Ovary (tissue), 9 donors: Measurements from ENCODE around the gene ABHD15. TPM values are rescaled to one million over a fixed set of nuclear protein-coding genes. Genes with fewer than 3 reads are reported as not detected.

ENCODE experiments used
- DNase-seq, 5 donors: peaks; one replicate each; pipeline ENCODE4 v3.0.0-alpha.2; 2019 to 2020
- H3K27ac ChIP-seq, 2 donors: fragments of 200-600 bp; one replicate each; pipeline versions ENCODE4 v1.5.1 to v1.8.0; 2019 to 2022
- H3K27me3 ChIP-seq: fragments of 200-600 bp; one replicate; pipeline ENCODE4 v1.8.0; 2022
- H3K36me3 ChIP-seq: fragments of 200-600 bp; sonication (generic); one replicate; pipeline ENCODE4 v1.5.1; 2019
- H3K4me1 ChIP-seq: one replicate; pipeline ENCODE4 v1.8.1; 2013; ENCODE audit warnings: mild to moderate bottlenecking, moderate library complexity; ENCODE audit not compliant: insufficient read depth
- H3K4me3 ChIP-seq: fragments of 200-600 bp; sonication (generic); one replicate; pipeline ENCODE4 v1.5.1; 2017
- H3K9me3 ChIP-seq, 2 donors: fragments of 200-600 bp in 1 of 2; sonication (generic) in 1 of 2; one replicate each; pipeline versions ENCODE4 v1.5.1 to v1.8.1; 2013 to 2019; ENCODE audit warnings: mild to moderate bottlenecking in 1 of 2, moderate library complexity in 1 of 2
- CTCF ChIP-seq, 3 donors: fragments of 450-650 bp in 2 of 3; fragments of 200-600 bp in 1 of 3; IDR thresholded peaks; one replicate each; pipeline versions ENCODE4 v1.5.1 to v1.8.0; 2016 to 2022; ENCODE audit warnings: antibody characterized with exemption in 3 of 3, mild to moderate bottlenecking in 1 of 3
- EP300 ChIP-seq: sonication (generic); formaldehyde crosslinking; IDR thresholded peaks from one replicate; pipeline ENCODE4 v1.6.1; 2017; ENCODE audit warnings: antibody characterized with exemption
- POLR2A ChIP-seq: fragments of 450-650 bp; IDR thresholded peaks from one replicate; pipeline ENCODE4 v1.6.1; 2017; ENCODE audit warnings: antibody characterized with exemption, mild to moderate bottlenecking, moderate library complexity
- WGBS, 3 donors: extraction: QIAGEN DNeasy Blood & Tissue Kit in 1 of 3; methylation state at CpG; one replicate each; pipeline versions ENCODE4 v1.1.5 to v1.1.7; 2013 to 2017; 5-methylcytosine and 5-hydroxymethylcytosine counted together
- intact Hi-C, 4 donors: fragments of 100-400 bp; cut with DNase I; formaldehyde crosslinking; loops; one replicate each; pipeline versions ENCODE4 v1.11.0 to v1.15.1; 2022 to 2023
- polyA plus RNA-seq, 2 donors: library from polyadenylated mRNA; stranded (reverse); fragments of 200-250 nt in 1 of 2; fragments of 350-450 nt in 1 of 2; fragmentation: Illumina TruSeq in 1 of 2; extraction: RNeasy Lipid Tissue Mini Kit (QIAGEN cat#74804) in 1 of 2; gene quantifications; one replicate each; pipeline ENCODE4 v1.2.3, GENCODE V29; 2013 to 2014
- total RNA-seq, 7 donors: library from RNA; depleted of rRNA in 2 of 7; stranded (reverse); fragments of >200 nt in 2 of 7; fragmentation: NEBNext Ultra II Directional in 3 of 7; extraction: Animal tissue kit (Norgen Biotek cat#: 25700) in 3 of 7; gene quantifications; one replicate each; pipeline versions ENCODE4 v1.1.0 to v1.2.4, GENCODE V29; 2016 to 2023
- donor health status: DM: no; HTN: no; CAD: no; lungs with moderate emphysema.
- donor health status: DM: no; HTN: no; CAD: no.
- donor health status: Bipolar disorder and iron deficiency.
- donor health status: DM: yes; HTN: yes; CAD: no.
- donor health status: DM: no; HTN: no; CAD: no.
- donor health status: DM: yes; HTN: yes; CAD: no.

The ABHD15 gene
- total and polyA plus RNA-seq, 9 donors = 3.0 to 8.7 (median 4.8) TPM

GRCh38 chr17:29549177-29549923, 17.5 kb downstream of the ABHD15 start:
- no peak for TF ChIP-seq POLR2A
- no peak for TF ChIP-seq EP300
- no peak for TF ChIP-seq CTCF (IDR thresholded peaks at IDR 0.05)
- H3K27me3 ChIP-seq = no peaks in the 10 kb centered on the region
- H3K4me1 ChIP-seq = no peaks in the 10 kb centered on the region
- no peak overlapping the region for H3K27ac ChIP-seq
- no peaks in the 10 kb centered on the region for H3K36me3 ChIP-seq
- H3K9me3 ChIP-seq = no peaks in the 10 kb centered on the region
- DNase-seq = no peak
- intact Hi-C loops = no loop called here
- 23 to 32% (median 30%) methylated on average over 5 of the region's 5 CpGs for WGBS, 3 donors
- H3K4me3 ChIP-seq = no peak overlapping the region

- intact Hi-C loops = no loop called here
- Histone ChIP-seq H3K27me3 (no peaks in the 10 kb centered on the region), H3K4me1 (no peaks in the 10 kb centered on the region), H3K27ac (no peak overlapping the region), H3K9me3 (no peaks in the 10 kb centered on the region), H3K4me3 (no peak overlapping the region), H3K36me3 (no peaks in the 10 kb centered on the region)
- TF ChIP-seq EP300 (no peak), POLR2A (no peak), CTCF (IDR thresholded peaks at IDR 0.05) (no peak)
- no peak for DNase-seq
- 71 to 86% (median 78%) methylated on average over 1 of the region's 1 CpG for WGBS, 3 donors
Measured at GRCh38 chr17:29546830-29547229, 20.0 kb downstream of the ABHD15 start.

- Histone ChIP-seq H3K9me3 (no peaks in the 10 kb centered on the region), H3K4me1 (no peaks in the 10 kb centered on the region), H3K4me3 (no peak overlapping the region), H3K36me3 (no peaks in the 10 kb centered on the region), H3K27ac (no peak overlapping the region), H3K27me3 (no peaks in the 10 kb centered on the region)
- WGBS, 3 donors = 27 to 64% (median 37%) methylated on average over 1 of the region's 1 CpG
- intact Hi-C loops = no loop called here
- no peak for DNase-seq
- TF ChIP-seq CTCF (IDR thresholded peaks at IDR 0.05) (no peak), EP300 (no peak), POLR2A (no peak)
Measured at GRCh38 chr17:29546085-29546484, 20.8 kb downstream of the ABHD15 start.

- H3K4me1 ChIP-seq = no peaks in the 10 kb centered on the region
- H3K4me3 ChIP-seq = no peak overlapping the region
- no peaks in the 10 kb centered on the region for H3K9me3 ChIP-seq
- intact Hi-C loops = no loop called here
- no peaks in the 10 kb centered on the region for H3K36me3 ChIP-seq
- WGBS, 3 donors = 69 to 78% (median 70%) methylated on average over 4 of the region's 4 CpGs
- H3K27me3 ChIP-seq = no peaks in the 10 kb centered on the region
- DNase-seq = no peak
- no peak overlapping the region for H3K27ac ChIP-seq
- no peak for TF ChIP-seq POLR2A
- TF ChIP-seq EP300 = no peak
- no peak for TF ChIP-seq CTCF (IDR thresholded peaks at IDR 0.05)
Measured at GRCh38 chr17:29544066-29544465, 22.8 kb downstream of the ABHD15 start.
